ENCODE results near the gene DMD. TPM values are rescaled to one million over a fixed set of nuclear protein-coding genes. Genes with fewer than 3 reads are reported as not detected.
"Not testable (repeated sequence)": the region's sequence is repeated elsewhere in the genome, so short reads cannot be mapped to it uniquely, and the experiment has no call there.

Gene DMD
- total and polyA plus RNA-seq, 2 of the 13 experiments (the other 11 are each of a cell fraction or from before 2014, with no cell fraction given) = 17.6 to 25.9 TPM

DNA sequence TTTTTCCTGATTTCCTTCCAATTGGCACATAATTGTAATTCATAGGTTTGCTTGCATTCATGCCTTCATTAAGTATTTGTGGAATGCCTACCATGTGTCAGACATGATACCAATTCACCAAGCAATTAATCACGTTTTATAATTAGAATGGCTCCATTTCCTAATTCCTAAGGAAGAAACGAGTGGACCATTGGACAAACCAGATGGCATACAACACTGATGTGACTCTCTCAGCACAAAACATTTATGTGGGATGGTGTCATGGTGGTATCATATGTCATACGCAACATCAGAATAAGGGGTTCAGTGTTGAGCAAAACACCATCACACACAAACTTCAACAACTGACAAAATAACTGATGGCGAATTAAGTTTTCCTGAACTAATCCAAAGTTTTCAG lies 502.8 kb downstream of the DMD start (continued):
- TF ChIP-seq, protein P1, sequence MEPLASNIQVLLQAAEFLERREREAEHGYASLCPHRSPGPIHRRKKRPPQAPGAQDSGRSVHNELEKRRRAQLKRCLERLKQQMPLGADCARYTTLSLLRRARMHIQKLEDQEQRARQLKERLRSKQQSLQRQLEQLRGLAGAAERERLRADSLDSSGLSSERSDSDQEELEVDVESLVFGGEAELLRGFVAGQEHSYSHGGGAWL (CRISPR knock-in tag; IDR thresholded peaks at IDR 0.05) = no peak
- no peak for TF ChIP-seq MTA3 (CRISPR knock-in tag; IDR thresholded peaks at IDR 0.05)
- no peak for TF ChIP-seq ZNF709 (CRISPR knock-in tag; IDR thresholded peaks at IDR 0.05)
- no peak for TF ChIP-seq EEA1 (CRISPR knock-in tag; IDR thresholded peaks at IDR 0.05; ENCODE audit: borderline replicate concordance)
- TF ChIP-seq TGIF2 (CRISPR knock-in tag; IDR thresholded peaks at IDR 0.05) = no peak

DNA sequence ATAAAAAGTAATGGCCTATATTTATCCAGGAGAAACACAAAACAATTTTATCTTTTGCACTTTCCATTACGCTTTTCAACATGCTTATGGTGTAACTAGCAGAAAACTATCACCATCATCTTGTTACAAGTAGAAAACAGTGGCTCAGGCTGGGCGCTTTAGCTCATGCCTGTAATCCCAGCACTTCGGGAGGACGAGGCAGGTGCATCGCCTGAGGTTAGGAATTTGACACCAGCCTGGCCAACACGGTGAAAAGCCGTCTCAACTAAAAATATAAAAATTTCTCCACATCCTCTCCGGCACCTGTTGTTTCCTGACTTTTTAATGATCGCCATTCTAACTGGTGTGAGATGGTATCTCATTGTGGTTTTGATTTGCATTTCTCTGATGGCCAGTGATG lies 506.0 kb downstream of the DMD start:
- not testable (repeated sequence) for H4K20me1 ChIP-seq (ENCODE audit: insufficient read depth, low read length); BruUV-seq (replicated peaks)
- WGBS (ENCODE audit: low lambda C conversion rate) = 40% methylated on average over 9 of the region's 9 CpGs

DNA sequence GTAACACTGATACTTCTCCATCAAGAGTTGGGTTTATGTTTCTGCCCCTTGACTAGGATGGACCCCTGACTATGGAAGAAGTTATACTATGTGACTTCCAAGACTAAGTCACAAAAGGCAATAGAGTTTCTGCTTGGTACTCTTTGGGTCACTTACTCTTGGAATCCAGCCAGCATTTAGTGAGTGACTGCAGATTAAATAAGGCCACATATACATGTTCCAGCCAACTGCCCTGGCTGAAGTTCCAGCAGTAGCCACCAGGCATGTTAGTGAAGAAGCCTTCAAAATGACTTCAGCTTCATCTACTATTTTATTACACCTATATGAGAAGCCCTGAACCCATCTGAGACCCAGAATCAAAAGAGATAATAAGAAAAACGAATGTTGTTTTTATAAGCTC lies 524.0 kb downstream of the DMD start:
- H3K79me2 ChIP-seq (ENCODE audit: insufficient read depth, low read length) = no peaks in the 10 kb centered on the region
- ChIA-PET CTCF (ENCODE audit: low intra/inter-chr PET ratio, low total read pairs) (no interaction called here), POLR2A (no interaction called here)
- no peak overlapping the region for H3K4me3 ChIP-seq (replicated peaks in 1 of 3; ENCODE audit: insufficient read depth in 1 of 3, low read depth in 2 of 3, low read length in 3 of 3)
- no peak overlapping the region for H3K4me2 ChIP-seq (ENCODE audit: low read depth, low read length)
- no peak overlapping the region for H3K27ac ChIP-seq (ENCODE audit: extremely low read length, insufficient read depth, low read length)
- no peak for ATAC-seq
- no TSS peak for BruUV-seq (replicated peaks)
- H2AFZ ChIP-seq (ENCODE audit: low read length) = no peak overlapping the region
- no peaks in the 10 kb centered on the region for H3K9me3 ChIP-seq (ENCODE audit: low read length)
- intact Hi-C loops (cut with micrococcal nuclease; ENCODE audit: unreplicated experiment) = no loop called here
- 0% methylated on average over 1 of the region's 1 CpG for WGBS (ENCODE audit: low lambda C conversion rate)
- in situ Hi-C loops (cut with HindIII; ENCODE audit: extremely low pct_ligation_motif_present, low pct_unique_long_range_greater_than_20kb) = no loop called here
- H3K9ac ChIP-seq (ENCODE audit: insufficient read depth, low read depth, low read length) = no peak overlapping the region
- H4K20me1 ChIP-seq (ENCODE audit: insufficient read depth, low read length) = no peaks in the 10 kb centered on the region
- no peak for FAIRE-seq
- H3K36me3 ChIP-seq (replicated peaks in 1 of 2; ENCODE audit: control insufficient read depth in 1 of 2, insufficient read depth in 2 of 2, low read length in 2 of 2) = no peaks in the 10 kb centered on the region
- DNase-seq (ENCODE audit: low spot score) = no peak
- H3K4me1 ChIP-seq (ENCODE audit: insufficient read depth, low read length) = no peaks in the 10 kb centered on the region
- no peaks in the 10 kb centered on the region for H3K27me3 ChIP-seq (ENCODE audit: control insufficient read depth in 1 of 2, insufficient read depth in 2 of 2, low read length in 2 of 2)
- TF ChIP-seq ZNF569 (CRISPR knock-in tag; IDR thresholded peaks at IDR 0.05; ENCODE audit: borderline replicate concordance) (no peak), WIZ (CRISPR knock-in tag; IDR thresholded peaks at IDR 0.05) (no peak), RARA (CRISPR knock-in tag; IDR thresholded peaks at IDR 0.05) (no peak), RELA (CRISPR knock-in tag; IDR thresholded peaks at IDR 0.05) (no peak), ZNF713 (CRISPR knock-in tag; IDR thresholded peaks at IDR 0.05) (no peak), ZNF331 (CRISPR knock-in tag; IDR thresholded peaks at IDR 0.05) (no peak)
- TF ChIP-seq, protein P2, sequence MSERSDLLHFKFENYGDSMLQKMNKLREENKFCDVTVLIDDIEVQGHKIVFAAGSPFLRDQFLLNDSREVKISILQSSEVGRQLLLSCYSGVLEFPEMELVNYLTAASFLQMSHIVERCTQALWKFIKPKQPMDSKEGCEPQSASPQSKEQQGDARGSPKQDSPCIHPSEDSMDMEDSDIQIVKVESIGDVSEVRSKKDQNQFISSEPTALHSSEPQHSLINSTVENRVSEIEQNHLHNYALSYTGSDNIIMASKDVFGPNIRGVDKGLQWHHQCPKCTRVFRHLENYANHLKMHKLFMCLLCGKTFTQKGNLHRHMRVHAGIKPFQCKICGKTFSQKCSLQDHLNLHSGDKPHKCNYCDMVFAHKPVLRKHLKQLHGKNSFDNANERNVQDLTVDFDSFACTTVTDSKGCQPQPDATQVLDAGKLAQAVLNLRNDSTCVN (CRISPR knock-in tag; IDR thresholded peaks at IDR 0.05; ENCODE audit: borderline replicate concordance) = no peak

More for the DNA sequence above, 506.0 kb downstream of the DMD start:
- H3K4me3 ChIP-seq (replicated peaks in 1 of 3; ENCODE audit: insufficient read depth in 1 of 3, low read depth in 2 of 3, low read length in 3 of 3); POLR2A ChIA-PET; H3K4me1 ChIP-seq (ENCODE audit: insufficient read depth, low read length); ATAC-seq; H3K79me2 ChIP-seq (ENCODE audit: insufficient read depth, low read length); H3K9ac ChIP-seq (ENCODE audit: insufficient read depth, low read depth, low read length); H3K4me2 ChIP-seq (ENCODE audit: low read depth, low read length); FAIRE-seq; intact Hi-C loops (cut with micrococcal nuclease; ENCODE audit: unreplicated experiment); in situ Hi-C loops (cut with HindIII; ENCODE audit: extremely low pct_ligation_motif_present, low pct_unique_long_range_greater_than_20kb); H3K9me3 ChIP-seq (ENCODE audit: low read length); H3K27ac ChIP-seq (ENCODE audit: extremely low read length, insufficient read depth, low read length); CTCF ChIA-PET (ENCODE audit: low intra/inter-chr PET ratio, low total read pairs); H2AFZ ChIP-seq (ENCODE audit: low read length); H3K27me3 ChIP-seq (ENCODE audit: control insufficient read depth in 1 of 2, insufficient read depth in 2 of 2, low read length in 2 of 2); DNase-seq (ENCODE audit: low spot score); H3K36me3 ChIP-seq (replicated peaks in 1 of 2; ENCODE audit: control insufficient read depth in 1 of 2, insufficient read depth in 2 of 2, low read length in 2 of 2): not testable (repeated sequence)

Measured in HepG2 (cell line).